GM21737 (cell line): ENCODE data around the gene PRKCSH.
"Not testable (repeated sequence)": the region's sequence is repeated elsewhere in the genome, so short reads cannot be mapped to it uniquely, and the experiment has no call there.

ENCODE experiments used
- ATAC-seq: cut with Tn5 transposase; IDR thresholded peaks from one replicate; pipeline ENCODE4 v1.9.1; 2021; ENCODE audit warnings: mild to moderate bottlenecking, moderate library complexity; ENCODE audit not compliant: unreplicated experiment

PRKCSH gene

DNA sequence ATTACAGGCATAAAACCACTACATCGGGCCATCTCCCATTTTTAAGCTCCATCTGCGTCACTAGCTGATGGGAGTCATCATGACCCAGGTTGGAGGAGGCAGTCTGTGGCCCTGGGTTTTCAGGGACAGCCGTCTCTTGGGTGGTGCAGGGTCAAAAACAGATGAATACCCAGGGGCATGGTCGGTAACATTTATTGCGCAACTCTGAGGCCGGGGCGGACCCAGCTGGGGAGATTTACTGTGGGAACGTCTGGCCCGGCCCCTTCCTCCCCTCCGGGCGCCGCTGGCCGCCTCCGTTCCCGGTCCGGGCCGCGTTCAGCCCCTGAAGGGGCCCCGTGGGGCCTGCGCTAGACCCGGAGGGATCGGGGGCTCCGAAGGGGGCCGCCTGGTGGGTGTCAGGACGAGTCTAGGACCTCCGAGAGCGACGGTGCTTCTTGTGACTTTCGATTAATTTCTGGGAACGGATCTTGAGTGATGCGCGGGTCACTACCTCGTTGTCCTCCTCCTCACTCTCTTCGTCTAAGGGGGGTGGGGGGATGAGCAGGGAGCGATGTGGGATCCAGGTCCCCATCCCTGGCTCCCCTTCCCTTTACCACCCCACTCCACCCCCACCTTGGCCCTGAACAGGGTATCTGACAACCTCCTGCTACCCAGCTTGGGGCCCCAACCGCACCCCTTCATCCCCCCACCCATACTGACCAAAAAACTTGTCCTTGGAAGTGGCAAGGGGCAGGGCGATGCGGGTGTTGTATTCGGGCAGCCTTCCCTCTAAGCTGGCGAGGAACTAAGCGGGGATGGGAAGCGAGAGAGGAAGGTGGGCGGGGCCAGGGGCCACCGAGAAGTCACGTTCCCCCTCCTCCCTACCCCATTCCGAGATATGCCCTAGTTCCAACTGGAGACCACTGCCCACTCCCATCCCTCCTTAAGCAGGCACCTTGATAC lies 14.7 kb upstream of the PRKCSH start:
- ATAC-seq, result no peak

- peak; percentile 29 for ATAC-seq
These were observed 13.9 kb upstream of the PRKCSH start for GRCh38 chr19:11421371-11422098.

- peak; percentile 67 for ATAC-seq
These were observed 13.0 kb upstream of the PRKCSH start for GRCh38 chr19:11422163-11423065.

DNA sequence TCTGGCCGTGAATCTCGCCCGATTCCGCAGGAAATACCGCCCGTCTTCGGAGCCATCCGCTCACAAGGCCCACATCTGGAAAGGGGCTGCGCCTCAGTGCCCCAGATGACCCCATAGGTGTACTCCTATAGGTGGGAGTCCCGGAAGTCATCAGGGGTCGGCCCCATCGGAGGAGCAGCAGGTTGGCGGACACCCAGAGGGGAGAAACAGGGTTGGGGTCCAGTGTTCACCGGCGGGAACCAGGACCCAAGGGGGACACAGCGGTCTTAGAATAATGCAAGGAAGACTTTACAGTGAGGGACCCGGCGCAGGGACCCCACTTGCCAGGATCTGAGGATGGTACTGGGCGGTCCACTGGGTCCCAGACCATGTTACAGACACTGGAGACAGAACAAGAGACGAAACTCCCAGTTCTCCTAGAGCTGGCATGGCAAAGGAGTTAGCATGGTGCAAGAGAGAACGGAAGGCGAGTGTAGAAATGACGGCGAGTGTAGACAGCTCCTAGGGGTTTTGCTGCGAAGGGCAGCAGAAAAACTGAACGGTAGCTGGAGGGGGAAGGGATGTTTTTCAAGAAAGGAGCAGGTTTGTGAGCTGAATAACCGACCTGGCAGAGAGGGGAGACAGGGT lies 12.2 kb upstream of the PRKCSH start:
- no peak for ATAC-seq

GRCh38 chr19:11423791-11424181 lies 11.6 kb upstream of the PRKCSH start:
- ATAC-seq, result no peak

DNA sequence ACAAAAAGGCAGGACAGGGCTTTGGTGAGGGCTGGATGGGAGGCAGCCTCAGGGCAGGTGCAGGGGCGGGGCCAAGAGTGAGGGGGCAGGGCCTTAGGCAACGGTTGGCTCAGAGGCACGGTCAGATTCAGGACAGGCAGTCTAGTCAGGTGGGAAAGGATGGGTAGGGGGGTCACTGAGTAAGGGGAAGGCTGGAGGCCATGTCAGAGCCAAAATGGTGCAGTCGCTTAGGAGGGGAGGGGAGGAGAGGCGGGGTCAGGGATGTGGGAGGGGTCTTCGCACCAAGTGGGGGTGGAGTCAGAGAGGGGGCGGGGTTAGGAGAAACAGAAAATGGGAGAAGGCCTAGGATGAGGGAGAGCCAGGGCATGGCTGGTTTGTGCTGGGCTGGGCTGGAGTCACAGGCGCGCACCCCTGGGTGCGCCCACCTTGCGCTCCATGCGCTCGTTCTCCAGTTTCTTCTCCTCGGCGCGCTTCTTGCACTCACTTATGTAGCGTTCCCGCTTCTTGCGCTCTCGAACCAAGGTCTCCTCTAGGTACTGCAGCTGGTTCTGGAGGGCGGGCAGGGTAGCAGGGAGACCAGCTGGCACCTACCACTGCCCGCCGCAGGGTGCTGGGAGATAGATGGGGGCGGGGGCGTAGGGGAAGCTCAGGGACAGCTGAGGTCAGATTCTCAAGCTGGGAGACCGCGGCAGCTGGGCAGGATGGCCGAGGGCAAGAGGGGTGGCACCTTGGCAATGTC lies 9.5 kb upstream of the PRKCSH start:
- ATAC-seq, result no peak

GRCh38 chr19:11426656-11427055 lies 8.8 kb upstream of the PRKCSH start:
- no peak for ATAC-seq

DNA sequence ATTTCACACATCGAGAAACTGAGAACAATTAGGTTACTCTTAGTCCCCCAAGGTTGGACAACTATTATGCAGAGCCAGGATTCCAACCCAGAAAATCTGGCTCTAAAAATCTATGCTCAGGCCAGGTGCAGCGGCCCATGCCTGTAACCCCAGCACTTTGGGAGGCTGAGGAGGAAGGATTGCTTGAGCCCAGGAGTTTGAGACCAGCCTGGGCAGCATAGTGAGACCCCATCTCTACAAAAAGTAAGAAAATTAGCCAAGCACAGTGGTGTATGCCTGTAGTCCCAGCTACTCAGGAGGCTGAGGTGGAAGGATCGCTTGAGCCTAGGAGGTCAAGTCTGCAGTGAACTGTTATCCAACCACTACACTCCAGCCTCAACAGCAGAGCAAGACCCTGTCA lies 1.9 kb upstream of the PRKCSH start:
- not testable (repeated sequence) for ATAC-seq

DNA sequence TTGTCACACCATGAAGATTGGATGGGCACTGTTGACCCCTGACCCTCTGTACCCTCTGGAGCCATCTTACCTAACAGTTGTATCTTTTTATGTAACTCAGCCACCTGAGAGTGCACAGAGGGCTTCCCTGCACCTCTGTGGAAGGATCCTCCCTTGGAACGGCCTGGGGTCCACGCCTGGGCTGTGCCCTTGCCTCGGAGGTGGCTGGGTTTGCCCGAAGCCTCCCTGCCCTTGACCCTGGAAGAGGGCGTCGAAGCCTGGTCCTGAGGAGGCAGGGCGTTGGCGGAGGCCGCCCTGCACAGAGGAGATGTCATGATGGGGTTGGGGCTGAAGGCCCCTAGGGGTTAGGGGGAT lies 755 bp upstream of the PRKCSH start:
- peak; percentile 12 for ATAC-seq

GRCh38 chr19:11435833-11436313 lies 438 bp downstream of the PRKCSH start:
- ATAC-seq, result no peak

GRCh38 chr19:11437955-11438354 lies 2.5 kb downstream of the PRKCSH start:
- no peak for ATAC-seq

DNA sequence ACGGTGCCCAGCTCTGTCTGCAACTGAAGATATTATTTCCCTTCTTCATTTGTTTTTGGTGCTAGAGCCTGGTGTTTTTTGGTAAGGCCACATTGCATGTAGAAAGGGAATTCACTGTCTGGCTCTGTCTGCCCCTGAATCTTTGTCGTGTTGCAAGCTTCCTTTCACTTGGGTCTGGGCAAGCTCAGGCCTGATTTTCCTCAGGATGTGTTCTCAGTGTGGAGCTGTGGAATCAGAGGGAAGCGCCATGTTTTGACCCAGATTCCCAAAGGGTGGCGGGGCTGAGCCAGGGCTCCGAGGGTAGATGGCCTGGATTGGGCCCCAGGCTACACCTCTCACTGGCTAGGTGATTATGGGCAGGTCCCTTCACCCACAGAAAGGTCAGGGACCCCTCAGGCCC lies 8.6 kb downstream of the PRKCSH start:
- ATAC-seq, result no peak

GRCh38 chr19:11445141-11445540 lies 9.7 kb downstream of the PRKCSH start:
- ATAC-seq, result no peak

GRCh38 chr19:11446271-11446651 lies 10.8 kb downstream of the PRKCSH start:
- ATAC-seq, result no peak

DNA sequence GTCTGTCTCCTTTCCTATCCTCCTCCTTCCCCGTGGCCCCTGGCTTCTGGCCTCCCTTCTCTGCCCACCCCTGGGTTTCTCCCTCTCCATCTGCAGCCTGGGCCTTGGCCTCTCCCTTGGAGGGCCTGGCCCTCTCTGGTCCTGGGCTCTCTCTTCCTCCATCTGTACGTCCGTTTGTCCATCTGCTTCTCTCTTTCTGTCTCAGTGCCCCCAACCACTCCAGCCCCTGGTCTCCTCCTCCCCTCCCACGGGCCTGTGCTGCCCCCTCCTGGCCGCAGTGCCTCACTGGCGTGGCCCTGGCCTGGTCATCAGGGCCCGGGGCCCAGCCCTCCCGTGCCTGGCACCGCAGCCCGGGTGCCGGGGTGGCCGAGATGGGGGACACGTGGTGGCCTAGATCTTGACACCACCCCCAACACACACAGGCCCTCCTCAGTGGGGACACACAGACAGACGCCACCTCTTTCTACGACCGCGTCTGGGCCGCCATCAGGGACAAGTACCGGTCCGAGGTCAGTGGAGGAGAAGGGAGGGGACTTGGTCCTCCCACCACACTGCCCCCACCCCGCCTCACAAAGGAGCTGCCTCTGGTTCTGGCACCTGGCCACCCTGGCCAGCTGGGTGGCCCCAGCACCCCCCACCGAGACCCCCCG lies 11.3 kb downstream of the PRKCSH start:
- no peak for ATAC-seq

- ATAC-seq, result no peak
These were observed 12.2 kb downstream of the PRKCSH start for GRCh38 chr19:11447347-11448262.

- no peak for ATAC-seq
These were observed 13.0 kb downstream of the PRKCSH start for GRCh38 chr19:11448410-11448809.

- no peak for ATAC-seq
These were observed 13.6 kb downstream of the PRKCSH start for GRCh38 chr19:11448923-11449554.
